Endodermal cell (in vitro differentiated cells): ENCODE results near the gene SPG21. TPM values are rescaled to one million over a fixed set of nuclear protein-coding genes. Genes with fewer than 3 reads are reported as not detected.

Experiments
- DNase-seq: peaks from one replicate; pipeline ENCODE4 v3.0.0-alpha.2; 2017
- H3K27ac ChIP-seq: 2 replicates; pipeline ENCODE4 v1.5.1; 2013; ENCODE audit warnings: mild to moderate bottlenecking, low read depth, low read length, moderate library complexity
- H3K27me3 ChIP-seq: 2 replicates; pipeline ENCODE4 v1.6.1; 2013; ENCODE audit warnings: mild to moderate bottlenecking, low read length, moderate library complexity; ENCODE audit not compliant: insufficient read depth, control insufficient read depth, poor library complexity, severe bottlenecking
- H3K36me3 ChIP-seq: 2 replicates; pipeline ENCODE4 v1.7.0; 2013; ENCODE audit warnings: mild to moderate bottlenecking, low read length, moderate library complexity; ENCODE audit not compliant: control insufficient read depth, insufficient read depth
- H3K4me1 ChIP-seq: one replicate; pipeline ENCODE4 v1.7.0; 2013; ENCODE audit warnings: low read length; ENCODE audit not compliant: control insufficient read depth, insufficient read depth
- H3K4me3 ChIP-seq: 2 replicates; pipeline ENCODE4 v1.5.1; 2013; ENCODE audit warnings: mild to moderate bottlenecking, low read length, moderate library complexity
- H3K9ac ChIP-seq: 2 replicates; pipeline ENCODE4 v1.6.1; 2013; ENCODE audit warnings: mild to moderate bottlenecking, low read length, moderate library complexity; ENCODE audit not compliant: poor library complexity, severe bottlenecking; ENCODE audit errors: extremely low read depth
- H3K9me3 ChIP-seq: 2 replicates; pipeline ENCODE4 v1.6.1; 2013; ENCODE audit warnings: mild to moderate bottlenecking, low read length, moderate library complexity; ENCODE audit not compliant: control insufficient read depth
- H3K27ac Mint-ChIP-seq: 2 replicates; pipeline ENCODE4 v1.8.0; 2020; ENCODE audit warnings: mixed read lengths
- H3K27me3 Mint-ChIP-seq: 2 replicates; pipeline ENCODE4 v1.8.0; 2021; ENCODE audit warnings: mild to moderate bottlenecking, mixed read lengths; ENCODE audit not compliant: insufficient read depth
- H3K36me3 Mint-ChIP-seq: 2 replicates; pipeline ENCODE4 v1.8.0; 2020; ENCODE audit warnings: low read depth, mixed read lengths
- H3K4me1 Mint-ChIP-seq: 2 replicates; pipeline ENCODE4 v1.8.0; 2020; ENCODE audit warnings: mixed read lengths
- H3K4me3 Mint-ChIP-seq: 2 replicates; pipeline ENCODE4 v1.8.0; 2020; ENCODE audit warnings: mild to moderate bottlenecking, moderate library complexity, mixed read lengths
- H3K9me3 Mint-ChIP-seq: 2 replicates; pipeline ENCODE4 v1.8.0; 2020; ENCODE audit warnings: mild to moderate bottlenecking, mixed read lengths
- CTCF ChIP-seq: fragments of 200-600 bp; sonication (generic); conservative IDR thresholded peaks from 2 replicates; pipeline ENCODE4 v1.5.0; 2021; ENCODE audit warnings: antibody characterized with exemption, mild to moderate bottlenecking
- WGBS, 2 experiments: methylation state at CpG; one replicate each; pipeline versions ENCODE4 v1.1.5 to v1.1.7; 2013; ENCODE audit warnings: missing lambda C conversion rate in 2 of 2, mixed read lengths in 1 of 2; ENCODE audit not compliant: insufficient coverage in 1 of 2, insufficient read length in 1 of 2; 5-methylcytosine and 5-hydroxymethylcytosine counted together
- total RNA-seq, 2 donors: library from RNA; stranded (reverse); fragmentation: NEBNext Ultra II Directional in 1 of 2; extraction: Animal tissue kit (Norgen Biotek cat#: 25700) in 1 of 2; gene quantifications; 2 replicates in 1 of 2; 3 replicates in 1 of 2; pipeline ENCODE4 v1.2.1, GENCODE V29; 2021

SPG21 gene
- total RNA-seq, 2 donors from 2014 or later: 77.0 to 96.1 TPM

- Mint-ChIP-seq H3K9me3 (peaks cover 16% of the 10 kb centered on the region), H3K27ac (no peak overlapping the region), H3K4me3 (no peak overlapping the region), H3K36me3 (peaks cover 72% of the 10 kb centered on the region), H3K4me1 (no peaks in the 10 kb centered on the region), H3K27me3 (no peaks in the 10 kb centered on the region)
- Histone ChIP-seq H3K4me3 (no peak overlapping the region), H3K9ac (no peak overlapping the region), H3K9me3 (no peaks in the 10 kb centered on the region), H3K27me3 (no peaks in the 10 kb centered on the region), H3K27ac (no peak overlapping the region), H3K4me1 (no peaks in the 10 kb centered on the region), H3K36me3 (peaks cover 84% of the 10 kb centered on the region)
- no peak for TF ChIP-seq CTCF
- 87 to 95% methylated on average over 5 to 6 of the region's 6 CpGs for WGBS, 2 experiments
- DNase-seq: no peak
Measured at GRCh38 chr15:64950888-64951287, 38.8 kb downstream of the SPG21 start.

DNA sequence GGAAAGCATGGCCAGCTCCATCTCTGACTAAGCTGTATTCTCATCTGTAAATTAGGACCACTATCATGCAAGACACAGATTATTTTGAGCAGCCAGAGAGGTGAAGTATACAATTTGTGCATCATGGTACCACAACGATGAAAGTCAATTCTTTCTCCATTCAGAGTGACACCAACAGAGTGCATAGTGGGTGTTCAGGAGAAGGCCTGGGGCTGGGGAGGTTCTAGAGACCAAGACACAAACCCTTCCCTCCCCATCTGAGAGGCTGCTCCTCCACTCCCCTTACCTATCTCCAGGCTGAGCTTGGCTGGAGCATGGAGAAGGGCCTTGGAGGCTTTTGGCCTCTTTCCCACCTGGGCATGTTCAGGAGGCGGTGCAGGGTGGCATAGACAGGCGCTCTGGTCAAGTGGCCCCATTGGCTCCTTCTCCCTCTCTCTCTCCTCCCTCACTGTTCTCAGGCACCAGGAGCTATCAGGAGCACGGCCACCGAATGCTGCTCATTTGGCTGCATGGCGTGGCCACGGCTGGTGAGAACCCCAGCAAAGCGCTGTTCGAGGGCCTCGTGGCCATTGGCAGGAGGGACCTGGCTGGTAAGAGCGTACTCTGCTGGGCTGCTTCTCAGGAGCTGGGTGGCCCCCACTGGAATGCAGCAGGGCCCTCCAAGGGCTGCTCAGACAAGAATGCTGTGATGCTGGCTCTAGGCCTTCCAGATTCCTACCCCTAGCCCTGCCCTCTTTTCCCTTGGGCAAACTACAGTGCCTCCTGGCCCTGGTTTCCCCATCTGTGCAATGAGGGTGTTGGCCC is 40.1 kb downstream of the SPG21 start:
- Histone ChIP-seq H3K9me3 (no peaks in the 10 kb centered on the region), H3K27me3 (no peaks in the 10 kb centered on the region), H3K4me1 (no peaks in the 10 kb centered on the region), H3K27ac (peak overlapping the region; percentile 10), H3K9ac (no peak overlapping the region), H3K4me3 (no peak overlapping the region), H3K36me3 (peaks cover 83% of the 10 kb centered on the region)
- WGBS, 2 experiments: 92 to 97% methylated on average over 7 to 11 of the region's 11 CpGs
- Mint-ChIP-seq H3K36me3 (peaks cover 67% of the 10 kb centered on the region), H3K4me1 (no peaks in the 10 kb centered on the region), H3K4me3 (no peak overlapping the region), H3K27ac (no peak overlapping the region), H3K9me3 (peaks cover 12% of the 10 kb centered on the region), H3K27me3 (no peaks in the 10 kb centered on the region)
- no peak for TF ChIP-seq CTCF
- DNase-seq: no peak

GRCh38 chr15:64948916-64949315 is 40.8 kb downstream of the SPG21 start:
- no peak overlapping the region for H3K4me3 ChIP-seq
- H3K27ac ChIP-seq: no peak overlapping the region
- H3K27me3 ChIP-seq: no peaks in the 10 kb centered on the region
- Mint-ChIP-seq H3K27me3 (no peaks in the 10 kb centered on the region), H3K4me1 (no peaks in the 10 kb centered on the region), H3K36me3 (peaks cover 67% of the 10 kb centered on the region), H3K4me3 (no peak overlapping the region), H3K27ac (no peak overlapping the region), H3K9me3 (peaks cover 6% of the 10 kb centered on the region)
- peaks cover 86% of the 10 kb centered on the region for H3K36me3 ChIP-seq
- no peak for DNase-seq
- WGBS, 2 experiments: 94 to 97% methylated on average over 8 to 9 of the region's 9 CpGs
- no peak overlapping the region for H3K9ac ChIP-seq
- no peaks in the 10 kb centered on the region for H3K9me3 ChIP-seq
- H3K4me1 ChIP-seq: no peaks in the 10 kb centered on the region
- no peak for TF ChIP-seq CTCF
